Measurements from ENCODE around the gene MEST.
"Not testable (repeated sequence)": the region's sequence is repeated elsewhere in the genome, so short reads cannot be mapped to it uniquely, and the experiment has no call there.

The MEST gene, protein sequence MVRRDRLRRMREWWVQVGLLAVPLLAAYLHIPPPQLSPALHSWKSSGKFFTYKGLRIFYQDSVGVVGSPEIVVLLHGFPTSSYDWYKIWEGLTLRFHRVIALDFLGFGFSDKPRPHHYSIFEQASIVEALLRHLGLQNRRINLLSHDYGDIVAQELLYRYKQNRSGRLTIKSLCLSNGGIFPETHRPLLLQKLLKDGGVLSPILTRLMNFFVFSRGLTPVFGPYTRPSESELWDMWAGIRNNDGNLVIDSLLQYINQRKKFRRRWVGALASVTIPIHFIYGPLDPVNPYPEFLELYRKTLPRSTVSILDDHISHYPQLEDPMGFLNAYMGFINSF

DNA sequence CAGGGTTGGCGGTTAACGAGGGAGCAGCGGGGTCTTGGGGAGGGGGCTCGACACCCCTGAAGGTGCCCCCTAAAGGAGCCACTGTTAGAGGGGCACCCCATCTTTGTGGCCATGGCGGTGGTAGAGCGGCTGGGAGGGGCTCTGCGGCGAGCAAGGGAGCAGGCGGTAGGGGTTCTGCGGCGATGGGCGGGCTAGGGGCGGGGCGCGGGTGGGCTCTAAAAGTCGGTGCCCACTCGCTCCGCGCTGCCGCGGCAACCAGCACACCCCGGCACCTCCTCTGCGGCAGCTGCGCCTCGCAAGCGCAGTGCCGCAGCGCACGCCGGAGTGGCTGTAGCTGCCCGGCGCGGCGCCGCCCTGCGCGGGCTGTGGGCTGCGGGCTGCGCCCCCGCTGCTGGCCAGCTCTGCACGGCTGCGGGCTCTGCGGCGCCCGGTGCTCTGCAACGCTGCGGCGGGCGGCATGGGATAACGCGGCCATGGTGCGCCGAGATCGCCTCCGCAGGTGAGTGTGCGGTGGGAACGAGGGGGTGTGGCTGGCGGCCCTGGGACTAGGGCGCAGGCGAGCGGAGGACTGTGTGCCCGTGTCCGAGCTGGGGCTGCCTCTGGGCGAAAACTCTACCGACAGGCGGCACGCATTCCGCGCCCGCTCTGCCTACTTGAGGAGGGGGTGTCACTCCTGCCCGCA, at the start of gene MEST:
Gene MEST (plus strand): TSS at position 245 of the 682 bp plus-strand sequence. CDS start 229 bp downstream, at position 474.
- TF ChIP-seq, protein P1, sequence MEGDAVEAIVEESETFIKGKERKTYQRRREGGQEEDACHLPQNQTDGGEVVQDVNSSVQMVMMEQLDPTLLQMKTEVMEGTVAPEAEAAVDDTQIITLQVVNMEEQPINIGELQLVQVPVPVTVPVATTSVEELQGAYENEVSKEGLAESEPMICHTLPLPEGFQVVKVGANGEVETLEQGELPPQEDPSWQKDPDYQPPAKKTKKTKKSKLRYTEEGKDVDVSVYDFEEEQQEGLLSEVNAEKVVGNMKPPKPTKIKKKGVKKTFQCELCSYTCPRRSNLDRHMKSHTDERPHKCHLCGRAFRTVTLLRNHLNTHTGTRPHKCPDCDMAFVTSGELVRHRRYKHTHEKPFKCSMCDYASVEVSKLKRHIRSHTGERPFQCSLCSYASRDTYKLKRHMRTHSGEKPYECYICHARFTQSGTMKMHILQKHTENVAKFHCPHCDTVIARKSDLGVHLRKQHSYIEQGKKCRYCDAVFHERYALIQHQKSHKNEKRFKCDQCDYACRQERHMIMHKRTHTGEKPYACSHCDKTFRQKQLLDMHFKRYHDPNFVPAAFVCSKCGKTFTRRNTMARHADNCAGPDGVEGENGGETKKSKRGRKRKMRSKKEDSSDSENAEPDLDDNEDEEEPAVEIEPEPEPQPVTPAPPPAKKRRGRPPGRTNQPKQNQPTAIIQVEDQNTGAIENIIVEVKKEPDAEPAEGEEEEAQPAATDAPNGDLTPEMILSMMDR (IDR thresholded peaks at IDR 0.05; ENCODE audit: borderline replicate concordance, insufficient read depth, low read depth, low read length), result no peak
- H3K4me3 ChIP-seq (ENCODE audit: low read depth, low read length), result peak within 1 kb of the TSS; percentile 54

DNA sequence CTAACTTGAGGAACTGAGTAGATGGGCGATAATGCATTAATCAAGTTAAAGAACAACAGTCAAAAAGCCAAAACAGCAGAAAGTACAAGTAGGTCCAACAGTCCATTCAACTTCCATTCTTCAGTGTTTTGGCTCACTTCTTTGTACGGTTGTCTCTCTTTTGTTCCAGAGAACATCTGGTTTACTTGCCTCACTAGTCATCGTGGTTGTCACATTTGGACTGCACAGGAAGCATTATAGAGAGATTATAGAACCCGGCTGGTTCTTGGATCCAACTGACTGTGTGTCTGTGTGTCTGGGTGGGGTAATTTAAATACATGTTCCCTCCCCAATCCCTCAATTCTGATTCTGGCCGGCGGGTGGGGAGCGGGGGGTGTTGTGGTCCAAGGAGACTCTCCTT, 49.3 kb upstream of the MEST start:
- no peak overlapping the region for H3K4me3 ChIP-seq (ENCODE audit: low read depth, low read length)
- TF ChIP-seq, protein P1 (IDR thresholded peaks at IDR 0.05; ENCODE audit: borderline replicate concordance, insufficient read depth, low read depth, low read length), result no peak

DNA sequence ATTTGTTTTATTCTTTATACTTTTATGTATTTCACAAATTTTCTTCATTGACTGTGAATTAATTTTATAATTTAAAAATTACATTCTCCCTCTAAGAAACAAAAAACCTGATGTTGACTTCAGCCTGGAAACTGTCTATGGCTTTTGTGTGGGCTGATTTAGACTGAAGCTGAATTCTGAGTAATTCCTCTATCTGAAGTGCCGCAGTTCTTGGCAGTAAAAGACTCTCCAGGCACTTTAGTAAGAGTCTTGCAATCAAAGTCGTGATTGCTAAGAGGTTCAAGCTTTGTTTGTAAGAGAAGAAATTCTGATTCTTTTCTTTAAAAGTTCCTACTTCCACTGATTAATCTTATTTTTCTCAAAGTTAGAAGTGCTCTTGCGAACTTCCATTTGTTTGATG, 47.7 kb upstream of the MEST start:
- TF ChIP-seq, protein P1 (IDR thresholded peaks at IDR 0.05; ENCODE audit: borderline replicate concordance, insufficient read depth, low read depth, low read length), result no peak
- H3K4me3 ChIP-seq (ENCODE audit: low read depth, low read length), result no peak overlapping the region

DNA sequence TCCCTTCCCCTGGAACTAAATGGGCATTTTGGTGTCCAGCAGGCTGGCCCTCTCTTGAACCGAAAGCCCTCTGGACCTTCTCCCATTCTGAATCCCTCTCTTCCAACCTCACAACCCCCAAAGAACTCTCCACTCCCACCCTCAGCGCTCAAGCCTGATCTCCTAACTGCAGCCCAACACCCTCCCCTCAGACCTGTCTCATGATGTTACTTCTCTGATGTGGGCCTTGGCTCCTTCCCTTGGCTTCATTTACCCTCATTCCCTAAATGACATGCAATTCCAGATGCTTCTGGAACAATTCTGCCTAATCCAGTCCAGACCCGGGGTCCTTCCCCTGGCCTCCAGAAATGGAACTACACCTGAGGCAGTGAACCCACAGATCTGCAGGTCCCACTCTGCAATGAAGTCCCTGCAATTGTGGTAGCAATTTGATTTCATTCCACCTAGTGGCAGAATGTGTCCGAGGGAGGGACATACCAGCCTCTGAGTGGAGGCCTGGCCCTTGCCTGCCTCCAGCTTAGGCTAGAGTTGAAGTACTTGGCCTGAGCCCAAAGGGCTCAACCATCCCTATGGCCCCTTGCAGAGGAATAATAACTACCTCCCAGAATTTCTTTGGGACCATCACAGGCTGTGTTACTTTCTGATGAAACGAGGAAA, 47.0 kb upstream of the MEST start:
- H3K4me3 ChIP-seq (ENCODE audit: low read depth, low read length), result no peak overlapping the region
- TF ChIP-seq, protein P1 (IDR thresholded peaks at IDR 0.05; ENCODE audit: borderline replicate concordance, insufficient read depth, low read depth, low read length), result 0 out of 2 replicates have a peak, but pooled peaks have one; percentile 2

DNA sequence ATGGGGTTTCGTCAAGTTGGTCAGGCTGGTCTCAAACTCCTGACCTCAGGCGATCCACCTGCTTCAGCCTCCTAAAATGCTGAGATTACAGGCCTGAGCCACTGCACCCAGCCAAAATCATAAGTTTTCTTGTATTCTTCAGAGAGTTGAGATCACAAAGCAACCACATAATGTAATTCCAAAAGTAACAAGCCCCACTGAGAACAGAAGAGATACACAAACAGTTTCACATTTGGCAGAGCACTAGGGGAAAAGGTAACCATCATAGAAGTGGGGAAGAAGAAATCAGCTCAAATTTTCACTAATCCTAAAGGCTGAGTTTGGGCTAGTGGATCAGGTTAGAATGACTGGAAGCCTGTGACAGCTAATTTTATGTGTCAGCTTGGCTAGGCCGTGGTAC, 45.6 kb upstream of the MEST start:
- TF ChIP-seq, protein P1 (IDR thresholded peaks at IDR 0.05; ENCODE audit: borderline replicate concordance, insufficient read depth, low read depth, low read length), result no peak
- H3K4me3 ChIP-seq (ENCODE audit: low read depth, low read length), result no peak overlapping the region

DNA sequence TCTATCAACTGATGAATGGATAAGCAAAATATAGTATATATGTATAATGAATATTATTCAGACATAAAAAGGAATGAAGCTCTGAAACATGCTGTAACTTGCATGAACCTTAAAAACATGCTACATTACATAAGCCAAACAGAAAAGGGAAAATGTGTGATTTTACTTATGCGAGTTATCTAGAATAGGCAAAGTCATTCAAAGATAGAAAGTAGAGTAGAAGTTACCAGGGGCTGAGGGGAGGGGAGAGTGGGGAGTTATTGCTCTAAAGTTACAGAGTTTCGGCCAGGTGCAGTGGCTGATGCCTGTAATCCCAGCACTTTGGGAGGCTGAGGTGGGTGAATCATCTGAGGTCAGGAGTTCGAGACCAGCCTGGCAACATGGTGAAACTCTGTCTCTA, 40.5 kb upstream of the MEST start:
- H3K4me3 ChIP-seq (ENCODE audit: low read depth, low read length), result not testable (repeated sequence)

DNA sequence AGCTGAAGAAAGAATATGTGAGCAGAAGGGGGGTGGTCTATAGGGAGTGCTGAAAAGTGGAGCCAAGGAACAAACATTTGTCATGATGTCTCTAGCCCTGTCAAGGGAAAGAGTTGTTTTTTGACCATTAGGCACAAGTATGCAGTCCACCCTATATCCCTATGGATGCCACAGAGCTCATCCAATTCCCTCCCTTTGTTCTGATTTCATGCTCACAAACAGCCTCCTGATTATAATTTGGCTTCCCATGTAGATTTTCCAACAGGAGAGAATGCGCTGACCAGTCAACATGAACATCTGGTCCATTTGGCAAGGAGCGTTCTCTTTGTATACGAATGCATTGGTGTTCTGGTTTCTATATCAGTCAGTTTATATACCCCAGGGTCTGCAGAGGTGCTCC, 38.9 kb upstream of the MEST start:
- no peak overlapping the region for H3K4me3 ChIP-seq (ENCODE audit: low read depth, low read length)
- TF ChIP-seq, protein P1 (IDR thresholded peaks at IDR 0.05; ENCODE audit: borderline replicate concordance, insufficient read depth, low read depth, low read length), result no peak

Measured in GM12875 (cell line).